Spleen (tissue), 13 donors: ENCODE data around the gene OR13C9. TPM values are rescaled to one million over a fixed set of nuclear protein-coding genes. Genes with fewer than 3 reads are reported as not detected.
"Not testable (repeated sequence)": the region's sequence is repeated elsewhere in the genome, so short reads cannot be mapped to it uniquely, and the experiment has no call there.

Experiments
- DNase-seq: peaks from one replicate; pipeline ENCODE4 v3.0.0-alpha.2; 2020
- H3K27ac ChIP-seq, 8 donors: fragments of 200-600 bp; sonication (generic) in 7 of 8; 1 replicate in 4 of 8; 2 replicates in 4 of 8; pipeline versions ENCODE4 v1.5.0 to v1.8.0; 2016 to 2021; ENCODE audit warnings: inconsistent platforms in 4 of 8, mild to moderate bottlenecking in 4 of 8, moderate library complexity in 1 of 8
- H3K27me3 ChIP-seq, 7 donors: fragments of 200-600 bp; sonication (generic) in 6 of 7; replicated peaks in 1 of 7; 1 replicate in 4 of 7; 2 replicates in 3 of 7; pipeline versions ENCODE4 v1.5.0 to v1.8.0; 2016 to 2021; ENCODE audit warnings: inconsistent platforms in 3 of 7, mild to moderate bottlenecking in 1 of 7
- H3K36me3 ChIP-seq, 6 donors: fragments of 200-600 bp; sonication (generic) in 5 of 6; 1 replicate in 4 of 6; 2 replicates in 2 of 6; pipeline versions ENCODE4 v1.5.0 to v1.8.0; 2016 to 2021; ENCODE audit warnings: inconsistent platforms in 2 of 6
- H3K4me1 ChIP-seq, 6 donors: fragments of 200-600 bp; sonication (generic) in 5 of 6; 1 replicate in 3 of 6; 2 replicates in 3 of 6; pipeline versions ENCODE4 v1.5.0 to v1.8.0; 2016 to 2021; ENCODE audit warnings: inconsistent platforms in 3 of 6
- H3K4me3 ChIP-seq, 8 donors: fragments of 200-600 bp; sonication (generic) in 7 of 8; 1 replicate in 4 of 8; 2 replicates in 4 of 8; pipeline versions ENCODE4 v1.5.0 to v1.8.0; 2016 to 2021; ENCODE audit warnings: inconsistent platforms in 4 of 8, mild to moderate bottlenecking in 4 of 8, moderate library complexity in 2 of 8
- H3K9me3 ChIP-seq, 8 donors: fragments of 200-600 bp; sonication (generic) in 7 of 8; 1 replicate in 4 of 8; 2 replicates in 4 of 8; pipeline versions ENCODE4 v1.5.0 to v1.8.0; 2016 to 2021; ENCODE audit warnings: inconsistent platforms in 4 of 8
- CTCF ChIP-seq, 11 experiments: fragments of 200-600 bp in 7 of 11; fragments of 450-650 bp in 4 of 11; sonication (generic) in 4 of 11; IDR thresholded peaks in 8 of 11; conservative IDR thresholded peaks in 3 of 11; 1 replicate in 7 of 11; 2 replicates in 4 of 11; pipeline versions ENCODE4 v1.4.0 to v1.8.0; 2016 to 2021; ENCODE audit warnings: antibody characterized with exemption in 11 of 11, inconsistent platforms in 4 of 11, mild to moderate bottlenecking in 1 of 11
- POLR2A ChIP-seq, 3 donors: fragments of 450-650 bp; IDR thresholded peaks; one replicate each; pipeline ENCODE4 v1.5.1; 2017; ENCODE audit warnings: antibody characterized with exemption in 3 of 3, mild to moderate bottlenecking in 1 of 3
- POLR2AphosphoS5 ChIP-seq, 3 donors: sonication (generic); formaldehyde crosslinking; IDR thresholded peaks; one replicate each; pipeline ENCODE4 v1.5.1; 2017; ENCODE audit warnings: antibody characterized with exemption in 3 of 3
- WGBS, 5 donors: extraction: QIAGEN DNeasy Blood & Tissue Kit in 3 of 5; methylation state at CpG; one replicate each; pipeline versions ENCODE4 v1.1.5 to v1.1.7; 2013 to 2018; 5-methylcytosine and 5-hydroxymethylcytosine counted together
- intact Hi-C: fragments of 100-400 bp; cut with DNase I; formaldehyde crosslinking; loops from one replicate; pipeline ENCODE4 v1.15.0; 2023; ENCODE audit warnings: low total_unique reads
- long read RNA-seq, 2 donors: transcript quantifications; one replicate each; lab custom pipeline, GENCODE V29; 2026
- polyA plus RNA-seq, 3 donors: library from polyadenylated mRNA; stranded (reverse); fragments of 200-250 nt; gene quantifications; one replicate each; pipeline ENCODE4 v1.2.1, GENCODE V29; 2013
- total RNA-seq, 7 donors: library from RNA; depleted of rRNA in 3 of 7; stranded (reverse); fragments of >200 nt in 3 of 7; fragmentation: NEBNext Ultra II Directional in 4 of 7; extraction: Animal tissue kit (Norgen Biotek cat#: 25700) in 4 of 7; gene quantifications; one replicate each; pipeline versions ENCODE4 v1.1.0 to v1.2.1, GENCODE V29; 2016 to 2021
- donor health status: healthy with polysubstance abuse.
- donor health status: DM: no; HTN: no; CAD: no; lungs with moderate emphysema.
- donor health status: DM: no; HTN: no; CAD: no.
- donor health status: Bipolar disorder and iron deficiency.
- donor health status: healthy.
- donor health status: DM: no; HTN: no; CAD: no.
- donor health status: DM: yes; HTN: yes; CAD: no.

The OR13C9 gene
- total RNA-seq (not detected), polyA plus RNA-seq (not detected)
- long read RNA-seq, donor 1: 0 reads
- long read RNA-seq, donor 2: 0 reads

GRCh38 chr9:104618104-104618503 is at the start of gene OR13C9:
Gene OR13C9, minus strand, starts transcription at chr9:104618204. Its CDS starts 0 bp downstream, at chr9:104618204.
- intact Hi-C loops: loop anchor here (10.0 kb wide), 1 partner anchor 63 kb away; no protein-coding TSS in a partner anchor
- H3K27ac ChIP-seq: no peak within 1 kb of the TSS
- no peaks in the 10 kb centered on the region for H3K27me3 ChIP-seq
- H3K36me3 ChIP-seq: no peaks in the 10 kb centered on the region
- no peak within 1 kb of the TSS for H3K4me3 ChIP-seq
- WGBS, 5 donors: 74 to 84% (median 78%) methylated on average over 2 of the region's 2 CpGs
- no peak for DNase-seq
- peaks cover 0 to 7% (median 5%) of the 10 kb centered on the region in 8 donors for H3K9me3 ChIP-seq
- TF ChIP-seq POLR2AphosphoS5 (IDR thresholded peaks at IDR 0.05) (no peak), POLR2A (IDR thresholded peaks at IDR 0.05) (no peak), CTCF (IDR thresholded peaks at IDR 0.05 in 8 of 11, conservative IDR thresholded peaks at IDR 0.05 in 3 of 11) (no peak)
- no peaks in the 10 kb centered on the region for H3K4me1 ChIP-seq

GRCh38 chr9:104658496-104659195 is 40.6 kb upstream of the OR13C9 start:
- intact Hi-C loops: no loop called here
- WGBS, 5 donors: 48 to 76% (median 56%) methylated on average over 2 of the region's 2 CpGs
- no peaks in the 10 kb centered on the region for H3K27me3 ChIP-seq
- no peak overlapping the region for H3K27ac ChIP-seq
- no peak overlapping the region for H3K4me3 ChIP-seq
- DNase-seq: no peak
- no peaks in the 10 kb centered on the region for H3K4me1 ChIP-seq
- H3K9me3 ChIP-seq: peaks cover 0 to 4% (median under 1%) of the 10 kb centered on the region in 8 donors
- no peak for TF ChIP-seq POLR2AphosphoS5 (IDR thresholded peaks at IDR 0.05)
- TF ChIP-seq POLR2A (IDR thresholded peaks at IDR 0.05): no peak
- TF ChIP-seq CTCF (IDR thresholded peaks at IDR 0.05 in 8 of 11, conservative IDR thresholded peaks at IDR 0.05 in 3 of 11): no peak
- no peaks in the 10 kb centered on the region for H3K36me3 ChIP-seq

- Histone ChIP-seq H3K9me3 (peaks cover 0 to 48% (median 33%) of the 10 kb centered on the region in 8 donors), H3K4me1 (no peaks in the 10 kb centered on the region), H3K27ac (no peak overlapping the region), H3K27me3 (no peaks in the 10 kb centered on the region), H3K4me3 (no peak overlapping the region), H3K36me3 (no peaks in the 10 kb centered on the region)
- no peak for TF ChIP-seq POLR2A (IDR thresholded peaks at IDR 0.05)
- TF ChIP-seq POLR2AphosphoS5 (IDR thresholded peaks at IDR 0.05): no peak
- TF ChIP-seq CTCF (IDR thresholded peaks at IDR 0.05 in 8 of 11, conservative IDR thresholded peaks at IDR 0.05 in 3 of 11): no peak
- intact Hi-C loops: no loop called here
- no peak for DNase-seq
Observed at GRCh38 chr9:104635456-104635855, 17.5 kb upstream of the OR13C9 start.

- H3K27me3 ChIP-seq: no peaks in the 10 kb centered on the region
- H3K36me3 ChIP-seq: no peaks in the 10 kb centered on the region
- H3K27ac ChIP-seq: no peak overlapping the region
- intact Hi-C loops: no loop called here
- no peak overlapping the region for H3K4me3 ChIP-seq
- TF ChIP-seq POLR2AphosphoS5 (IDR thresholded peaks at IDR 0.05): no peak
- TF ChIP-seq CTCF (IDR thresholded peaks at IDR 0.05 in 8 of 11, conservative IDR thresholded peaks at IDR 0.05 in 3 of 11): no peak
- no peak for TF ChIP-seq POLR2A (IDR thresholded peaks at IDR 0.05)
- H3K4me1 ChIP-seq: no peaks in the 10 kb centered on the region
- H3K9me3 ChIP-seq: peaks cover 0 to 34% (median 19%) of the 10 kb centered on the region in 8 donors
- WGBS, 5 donors: 94 to 97% (median 95%) methylated on average over 28 to 30 of the region's 30 CpGs
- no peak for DNase-seq
Observed at GRCh38 chr9:104633976-104634520, 16.0 kb upstream of the OR13C9 start.

- H3K4me3 ChIP-seq, H3K27ac ChIP-seq, H3K27me3 ChIP-seq, DNase-seq, intact Hi-C loops, H3K4me1 ChIP-seq, H3K36me3 ChIP-seq: not testable (repeated sequence)
- peaks cover 0 to 24% (median 8%) of the 10 kb centered on the region in 8 donors for H3K9me3 ChIP-seq
Observed at GRCh38 chr9:104625964-104626363, 8.0 kb upstream of the OR13C9 start.
